Ishikawa (cell line): ENCODE results near the gene GDPD1.

ENCODE experiments used
- CEBPB ChIP-seq: IDR thresholded peaks from 2 replicates; pipeline ENCODE4 v1.6.1; 2012
- CREB1 ChIP-seq: IDR thresholded peaks from 2 replicates; pipeline ENCODE4 v1.6.1; 2012; ENCODE audit warnings: low read depth
- EGR1 ChIP-seq: IDR thresholded peaks from 2 replicates; pipeline ENCODE4 v1.6.1; 2012
- EP300 ChIP-seq: IDR thresholded peaks from 2 replicates; pipeline ENCODE4 v1.6.1; 2012; ENCODE audit warnings: borderline replicate concordance
- FOXM1 ChIP-seq: IDR thresholded peaks from 2 replicates; pipeline ENCODE4 v1.6.1; 2012; ENCODE audit warnings: low read depth, borderline replicate concordance
- MAX ChIP-seq: IDR thresholded peaks from 2 replicates; pipeline ENCODE4 v1.6.1; 2012
- RAD21 ChIP-seq: IDR thresholded peaks from 2 replicates; pipeline ENCODE4 v1.6.1; 2012; ENCODE audit warnings: low read depth
- REST ChIP-seq: IDR thresholded peaks from 2 replicates; pipeline ENCODE4 v1.6.1; 2012; ENCODE audit warnings: low read depth, mild to moderate bottlenecking
- TAF1 ChIP-seq: IDR thresholded peaks from 2 replicates; pipeline ENCODE4 v1.6.1; 2012; ENCODE audit warnings: low read depth, mild to moderate bottlenecking
- TEAD4 ChIP-seq: IDR thresholded peaks from 2 replicates; pipeline ENCODE4 v1.6.1; 2012
- YY1 ChIP-seq: IDR thresholded peaks from 2 replicates; pipeline ENCODE4 v1.6.1; 2012; ENCODE audit warnings: low read depth
- ZBTB7A ChIP-seq: IDR thresholded peaks from 2 replicates; pipeline ENCODE4 v1.6.1; 2012; ENCODE audit warnings: low read depth

GRCh38 chr17:59257101-59257500, 36.8 kb downstream of the GDPD1 start:
- TF ChIP-seq EP300 (no peak), ZBTB7A (no peak), TEAD4 (no peak), EGR1 (no peak), TAF1 (no peak), RAD21 (no peak), CEBPB (no peak), FOXM1 (no peak), REST (no peak), MAX (no peak), CREB1 (no peak), YY1 (no peak)
